GM19240 (cell line): ENCODE results near the gene MT1E.
"Not testable (repeated sequence)": the region's sequence is repeated elsewhere in the genome, so short reads cannot be mapped to it uniquely, and the experiment has no call there.

Experiments used
- DNase-seq: peaks from one replicate; pipeline ENCODE4 v3.0.0; 2011; ENCODE audit warnings: low spot score; ENCODE audit not compliant: insufficient read length

Gene MT1E

DNA sequence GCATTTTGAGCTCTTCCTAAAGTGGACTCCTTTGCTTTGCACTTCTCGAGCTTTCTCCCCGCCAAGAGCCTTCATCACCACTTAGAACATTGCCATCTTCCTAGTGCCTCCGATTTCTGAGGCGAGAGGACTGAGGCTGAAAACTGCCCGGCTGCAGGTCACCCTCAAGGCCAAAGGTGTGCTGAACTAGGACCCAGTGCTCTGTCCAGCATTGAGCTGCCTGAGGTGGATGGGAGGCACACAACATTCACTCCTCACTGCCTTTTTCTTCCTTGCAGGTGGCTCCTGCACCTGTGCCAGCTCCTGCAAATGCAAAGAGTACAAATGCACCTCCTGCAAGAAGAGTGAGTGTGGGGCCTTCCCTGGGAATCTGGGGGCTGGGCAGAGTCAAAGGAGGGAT lies 18.3 kb downstream of the MT1E start:
- DNase-seq: no peak

DNA sequence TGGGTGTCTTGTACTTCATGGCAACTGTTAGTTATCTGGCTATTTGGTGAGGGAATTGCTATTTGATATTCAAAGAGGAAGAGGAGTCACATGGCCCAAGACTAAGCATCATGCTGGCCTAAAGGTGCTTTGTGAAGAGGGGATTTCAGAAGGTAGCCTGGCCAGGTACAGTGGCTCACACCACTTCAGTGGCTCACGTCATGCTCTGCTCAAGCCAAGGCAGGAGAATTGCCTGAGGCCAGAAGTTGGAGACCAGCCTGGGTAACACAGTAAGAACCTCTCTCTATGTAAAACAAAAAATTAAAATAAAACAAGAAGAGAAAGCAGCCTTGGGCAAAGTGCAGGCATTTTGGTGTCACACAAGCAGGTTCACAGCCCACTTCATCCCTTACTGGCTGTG lies 19.7 kb downstream of the MT1E start:
- DNase-seq: no peak

DNA sequence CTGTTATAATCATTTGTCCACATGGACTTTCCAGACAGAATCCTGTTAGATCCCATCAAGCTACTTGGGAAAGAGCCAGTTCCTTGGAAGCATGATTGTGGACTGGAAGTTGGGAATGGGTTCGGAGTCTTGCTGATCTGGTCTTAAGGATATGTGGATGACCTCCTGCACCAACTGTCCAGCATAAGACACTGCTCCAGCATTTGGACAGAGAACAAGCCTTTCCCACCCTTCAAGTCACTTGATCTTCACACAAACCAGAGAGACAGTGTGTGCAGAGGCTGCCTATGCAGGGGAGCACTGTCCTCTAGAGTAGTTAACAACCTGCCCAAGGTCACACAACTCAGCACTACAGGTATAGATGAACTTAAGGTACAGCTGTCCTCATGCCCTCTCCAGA lies 20.3 kb downstream of the MT1E start:
- DNase-seq: no peak

DNA sequence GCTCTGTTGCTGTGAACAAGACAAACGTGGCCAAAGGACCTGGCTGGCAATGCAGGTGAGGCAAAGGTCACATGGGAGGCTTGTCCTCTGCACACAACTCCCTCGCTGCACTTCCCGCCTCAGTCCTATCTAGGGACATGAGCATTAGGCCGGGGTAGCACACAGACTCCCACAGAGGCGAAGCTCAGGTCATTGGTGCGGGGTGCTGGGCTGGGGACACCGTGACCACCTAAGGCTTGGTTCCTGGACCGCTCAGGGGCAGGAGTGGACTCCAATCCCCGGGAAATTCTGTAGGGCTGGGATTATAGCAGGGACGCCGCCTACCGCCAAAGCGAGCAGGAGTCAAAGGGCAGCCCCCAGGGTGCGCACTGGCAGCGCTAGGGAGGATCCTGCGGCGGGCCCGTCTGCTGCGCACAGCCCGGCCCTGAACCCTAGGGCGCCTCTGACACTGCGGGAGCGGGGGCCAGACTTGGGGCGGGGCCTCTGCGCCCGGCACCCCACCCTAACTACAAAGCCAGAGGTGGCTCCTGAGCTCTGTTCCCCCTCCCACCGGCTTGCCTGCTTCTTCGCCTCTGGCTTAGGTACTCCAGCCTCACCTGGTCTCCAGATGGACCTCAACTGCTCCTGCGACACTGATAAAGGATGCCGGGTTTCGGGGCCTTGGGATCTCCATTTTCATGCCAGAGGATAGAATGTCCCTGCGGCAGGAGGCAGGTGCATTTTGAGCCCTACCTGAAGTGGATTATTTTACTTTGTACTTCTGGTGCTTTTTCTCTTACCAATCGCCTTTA lies 22.3 kb downstream of the MT1E start:
- DNase-seq: no peak

DNA sequence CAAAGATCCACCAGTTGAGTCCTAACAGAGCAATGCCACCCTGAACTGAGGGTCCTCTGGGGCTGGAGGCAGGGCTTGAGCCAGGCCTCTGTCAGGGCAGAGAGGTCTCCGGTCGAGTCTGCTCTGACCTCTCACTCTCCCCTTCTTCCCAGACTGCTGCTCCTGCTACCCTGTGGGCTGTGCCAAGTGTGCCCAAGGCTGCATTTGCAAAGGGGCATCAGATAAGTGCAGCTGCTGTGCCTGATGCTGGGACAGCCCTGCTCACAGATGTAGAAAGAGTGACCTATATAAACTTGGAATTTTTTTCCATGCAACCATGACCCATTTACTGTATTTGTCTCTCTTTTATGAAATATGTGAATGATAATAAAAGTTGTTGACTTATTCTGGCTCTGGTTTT lies 23.7 kb downstream of the MT1E start:
- no peak for DNase-seq

DNA sequence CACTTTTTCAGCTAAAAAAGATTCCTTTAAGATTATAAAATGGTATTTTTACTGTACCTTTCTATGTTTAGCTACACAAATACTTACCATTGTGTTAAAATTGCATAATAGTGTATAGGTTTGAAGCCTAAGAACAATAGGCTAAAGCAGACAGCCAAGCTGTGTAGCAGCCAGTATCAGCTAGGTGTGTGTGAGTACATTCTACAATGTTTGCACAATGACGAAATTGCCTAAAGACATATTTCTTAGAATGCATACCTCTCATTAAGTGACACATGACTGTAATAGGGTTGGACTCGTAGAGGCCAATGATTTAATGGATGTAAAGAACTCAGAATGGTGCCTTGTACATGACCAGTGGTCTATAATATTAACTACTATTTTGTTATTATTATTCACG lies 24.2 kb downstream of the MT1E start:
- DNase-seq: no peak

DNA sequence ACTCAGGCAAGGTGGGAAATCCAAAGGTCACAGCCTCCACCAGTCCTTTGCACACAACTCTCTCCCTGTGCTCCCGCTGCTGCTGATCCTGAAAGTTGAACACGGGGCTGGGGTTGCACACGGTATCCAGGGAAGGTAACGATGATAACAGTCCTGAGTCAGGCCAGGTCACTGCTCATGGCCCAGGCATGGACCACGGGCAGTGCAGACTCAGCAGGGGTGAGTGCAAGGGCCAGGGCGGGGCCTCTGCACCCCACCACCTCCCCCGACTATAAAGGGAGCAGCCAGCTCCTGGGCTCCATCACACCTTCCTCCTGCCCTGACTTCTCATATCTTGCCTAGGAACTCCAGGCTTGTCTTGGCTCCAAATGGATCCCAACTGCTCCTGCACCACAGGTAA lies 26.0 kb downstream of the MT1E start, which contains the start of gene MT1B:
Gene MT1B (plus strand): TSS at position 301 of the 400 bp plus-strand sequence. CDS start 68 bp downstream, at position 369.
- DNase-seq: no peak

DNA sequence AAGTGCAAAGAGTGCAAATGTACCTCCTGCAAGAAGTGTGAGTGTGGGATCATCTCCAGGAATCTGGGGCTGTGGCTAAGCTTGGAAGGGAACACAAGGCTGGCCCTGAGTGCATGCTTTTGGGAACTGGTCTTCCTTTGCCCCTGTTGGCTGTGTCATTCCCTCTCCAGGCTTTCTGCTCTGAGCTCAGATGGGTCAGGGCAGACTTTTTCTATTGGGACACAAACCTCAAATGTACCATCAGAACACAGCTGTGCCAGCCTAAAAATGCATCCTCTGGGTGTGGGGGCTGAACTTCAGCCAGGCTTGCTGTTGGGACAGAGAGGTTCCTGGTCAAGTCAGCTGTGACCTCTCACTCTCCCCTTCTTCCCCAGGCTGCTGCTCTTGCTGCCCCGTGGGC lies 27.0 kb downstream of the MT1E start:
- no peak for DNase-seq

DNA sequence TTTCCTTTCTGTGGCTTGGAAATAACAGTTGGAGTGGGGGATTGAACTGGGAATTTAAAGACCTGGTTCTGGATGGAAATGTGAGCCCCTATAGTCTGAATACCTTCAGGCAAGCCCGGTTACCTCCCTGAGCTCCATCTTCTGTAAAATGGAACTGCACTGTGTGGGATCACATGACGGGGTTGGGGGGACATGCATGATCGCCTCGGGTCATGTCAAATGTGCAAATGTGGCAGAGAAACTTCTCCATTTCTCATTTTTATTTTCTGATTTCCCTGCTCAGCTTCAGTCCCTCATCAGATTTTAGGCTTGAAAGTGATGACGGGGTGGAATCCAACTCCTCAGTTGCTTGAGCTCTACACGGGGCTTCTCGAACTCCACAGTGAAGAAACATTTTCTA lies 27.6 kb downstream of the MT1E start:
- DNase-seq: no peak

DNA sequence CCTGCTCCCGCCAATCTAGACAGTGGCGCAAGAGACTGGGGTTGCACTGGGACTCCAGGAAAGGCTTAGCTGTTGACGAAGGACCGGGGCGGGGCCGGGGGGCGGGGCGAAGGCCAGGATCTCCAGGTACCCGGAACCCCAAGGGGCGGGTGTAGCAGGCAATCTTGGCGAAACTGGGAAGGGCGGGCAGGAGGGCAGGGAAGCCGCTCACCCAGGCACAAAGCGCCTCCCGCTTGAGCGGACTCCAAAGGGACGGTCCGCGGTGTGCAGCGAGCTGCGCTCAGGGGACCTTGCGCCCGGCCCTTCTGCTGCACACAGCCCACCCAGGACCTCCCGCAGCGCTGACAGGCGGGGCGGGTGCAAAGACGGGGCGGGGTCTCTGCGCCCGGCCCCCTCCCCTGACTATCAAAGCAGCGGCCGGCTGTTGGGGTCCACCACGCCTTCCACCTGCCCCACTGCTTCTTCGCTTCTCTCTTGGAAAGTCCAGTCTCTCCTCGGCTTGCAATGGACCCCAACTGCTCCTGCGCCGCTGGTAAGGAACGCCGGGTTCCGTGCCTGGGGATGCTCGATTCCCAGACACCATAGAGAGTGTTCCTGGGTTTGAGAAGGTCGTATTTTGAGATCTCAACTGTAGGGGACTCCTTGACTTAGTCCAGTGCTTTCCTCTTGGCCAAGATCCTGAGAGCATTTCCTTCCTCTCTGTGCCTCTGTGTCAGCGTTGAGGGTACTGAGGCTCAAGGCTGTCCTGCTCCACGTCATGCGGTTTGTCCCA lies 32.2 kb downstream of the MT1E start, which contains the start of gene MT1F:
Gene MT1F (plus strand): TSS at position 405 of the 772 bp plus-strand sequence. CDS start 100 bp downstream, at position 505.
- DNase-seq: peak; percentile 22

DNA sequence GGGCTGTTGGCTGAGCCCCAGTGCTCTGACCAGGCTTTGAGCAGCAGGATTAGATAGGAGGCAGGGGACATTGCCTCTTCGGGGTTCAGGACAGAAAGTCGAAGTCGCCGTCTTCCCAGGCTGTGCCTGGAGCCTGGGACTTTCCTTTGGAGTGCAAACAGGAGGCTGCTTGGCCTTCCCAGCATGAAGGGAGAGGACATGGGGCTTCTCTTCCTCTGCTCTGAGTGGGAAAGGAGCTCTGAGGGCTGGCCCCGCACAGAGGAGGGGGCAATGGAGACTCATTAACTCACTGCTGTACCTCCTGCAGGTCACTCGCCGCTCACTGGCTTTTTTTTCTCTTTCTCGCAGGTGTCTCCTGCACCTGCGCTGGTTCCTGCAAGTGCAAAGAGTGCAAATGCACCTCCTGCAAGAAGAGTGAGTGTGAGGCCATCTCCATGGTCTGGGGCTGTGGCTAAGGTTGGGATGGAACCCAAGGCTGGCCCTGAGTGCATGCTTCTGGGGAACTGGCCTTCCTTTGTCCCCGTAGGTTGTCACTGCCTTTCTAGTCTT lies 32.8 kb downstream of the MT1E start:
- DNase-seq: no peak

DNA sequence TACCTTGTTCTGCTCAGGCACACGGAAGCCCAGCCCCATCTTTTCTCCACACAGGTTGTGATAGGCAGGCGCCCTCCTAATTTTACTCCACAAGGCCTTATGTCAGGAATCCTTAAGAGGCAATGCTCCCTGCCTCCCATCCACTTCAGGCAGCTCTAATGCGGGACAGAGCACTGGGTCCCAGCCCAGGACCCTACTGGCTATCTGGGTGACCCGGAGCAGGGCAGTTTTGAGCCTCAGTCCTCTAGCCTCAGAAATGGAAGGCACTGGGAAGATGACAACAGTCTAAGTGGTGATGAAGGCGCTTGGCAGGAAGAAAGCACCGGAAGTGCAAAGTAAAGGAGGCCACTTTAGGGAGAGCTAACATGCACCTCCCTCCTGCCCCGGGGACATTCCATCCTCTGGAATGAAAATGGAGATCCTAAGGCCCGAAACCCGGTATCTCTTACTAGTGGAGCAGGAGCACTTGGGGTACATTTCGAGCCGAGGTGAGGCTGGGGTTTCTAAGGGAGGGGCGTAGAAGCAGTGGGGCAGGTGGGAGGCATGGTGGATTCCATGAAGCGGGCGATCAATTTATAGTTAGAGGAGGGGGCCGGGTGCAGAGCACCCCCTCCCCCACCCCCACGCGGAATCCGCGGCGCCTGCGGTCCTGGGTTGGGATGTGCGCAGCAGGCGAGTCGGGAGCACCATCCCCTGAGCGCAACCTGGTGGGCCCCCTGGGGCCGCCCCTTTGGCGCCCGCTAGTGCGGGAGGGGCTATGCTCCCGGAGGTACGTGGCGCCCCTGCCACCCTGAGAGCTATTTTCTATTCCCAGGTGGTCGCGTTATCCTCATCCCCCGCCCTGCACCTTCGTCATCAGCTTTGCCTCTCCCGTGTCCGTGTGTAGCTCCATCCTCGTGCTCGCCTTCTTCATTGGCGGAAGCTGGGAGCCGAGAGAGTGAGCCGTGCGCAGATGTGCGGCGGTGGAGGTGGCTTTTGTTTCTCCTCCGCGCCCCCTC lies 37.1 kb downstream of the MT1E start:
- no peak for DNase-seq

DNA sequence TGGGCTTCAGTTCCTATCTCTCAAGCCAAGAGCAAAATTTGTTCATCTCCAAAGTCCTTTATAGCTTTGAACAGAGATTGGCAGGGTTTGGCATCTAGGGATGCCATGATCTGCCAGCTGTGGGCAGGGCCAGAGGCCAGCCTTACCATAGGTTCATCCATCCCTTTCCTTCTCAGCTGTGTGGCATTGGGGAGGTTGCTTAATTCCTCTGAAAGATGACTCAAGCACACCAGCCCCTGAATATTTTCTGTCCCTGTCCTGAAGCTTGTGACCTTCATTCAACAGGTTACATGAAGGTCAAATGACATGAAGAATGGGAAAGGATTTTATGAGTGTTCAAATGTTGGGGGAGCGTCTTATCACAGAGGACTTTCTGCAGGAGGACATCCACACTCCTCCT lies 38.9 kb downstream of the MT1E start:
- DNase-seq: no peak

DNA sequence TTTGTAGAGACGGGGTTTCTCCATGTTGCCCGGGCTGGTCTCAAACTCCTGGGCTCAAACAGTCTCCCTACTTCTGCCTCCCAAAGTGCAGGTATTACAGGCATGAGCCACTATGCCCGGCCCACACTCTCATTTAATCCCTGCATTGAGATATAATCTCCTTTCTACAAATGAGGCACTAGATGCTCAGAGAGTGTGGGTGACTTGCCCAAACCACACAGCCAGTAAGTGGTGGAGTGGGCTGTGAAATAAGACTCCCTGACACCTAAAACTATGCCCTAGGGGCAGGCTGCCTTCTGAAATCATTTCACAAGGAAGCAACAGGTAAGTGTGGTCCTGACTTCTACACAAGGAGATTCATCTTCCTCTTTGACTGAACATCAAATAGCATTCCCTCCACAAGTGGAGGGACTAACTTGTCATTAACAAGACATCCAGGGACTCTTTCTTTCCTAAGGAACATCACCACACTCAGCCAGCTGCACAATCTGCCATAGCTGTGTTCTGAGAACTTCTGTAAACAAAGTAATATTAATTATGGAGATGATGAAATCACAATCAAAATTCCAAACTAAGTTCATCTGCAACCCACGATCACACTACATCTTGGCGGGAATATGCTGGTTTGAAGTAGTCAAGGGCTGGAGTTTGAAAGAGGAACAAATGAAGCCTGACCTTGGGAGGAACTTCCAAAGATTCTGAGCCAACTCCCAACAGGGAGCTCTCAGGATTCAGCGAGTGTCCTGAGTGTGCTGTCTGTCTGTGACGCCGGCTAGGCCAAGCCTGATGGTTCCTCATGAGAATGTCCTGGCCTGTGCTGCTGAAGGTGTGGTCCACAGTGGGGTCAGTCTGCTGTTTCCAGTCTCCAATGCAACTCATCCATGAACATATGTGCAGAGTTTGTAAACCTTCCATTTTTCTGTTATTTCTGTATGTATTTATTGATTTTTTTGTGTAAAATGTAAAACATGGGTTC lies 40.0 kb downstream of the MT1E start:
- DNase-seq: not testable (repeated sequence)

DNA sequence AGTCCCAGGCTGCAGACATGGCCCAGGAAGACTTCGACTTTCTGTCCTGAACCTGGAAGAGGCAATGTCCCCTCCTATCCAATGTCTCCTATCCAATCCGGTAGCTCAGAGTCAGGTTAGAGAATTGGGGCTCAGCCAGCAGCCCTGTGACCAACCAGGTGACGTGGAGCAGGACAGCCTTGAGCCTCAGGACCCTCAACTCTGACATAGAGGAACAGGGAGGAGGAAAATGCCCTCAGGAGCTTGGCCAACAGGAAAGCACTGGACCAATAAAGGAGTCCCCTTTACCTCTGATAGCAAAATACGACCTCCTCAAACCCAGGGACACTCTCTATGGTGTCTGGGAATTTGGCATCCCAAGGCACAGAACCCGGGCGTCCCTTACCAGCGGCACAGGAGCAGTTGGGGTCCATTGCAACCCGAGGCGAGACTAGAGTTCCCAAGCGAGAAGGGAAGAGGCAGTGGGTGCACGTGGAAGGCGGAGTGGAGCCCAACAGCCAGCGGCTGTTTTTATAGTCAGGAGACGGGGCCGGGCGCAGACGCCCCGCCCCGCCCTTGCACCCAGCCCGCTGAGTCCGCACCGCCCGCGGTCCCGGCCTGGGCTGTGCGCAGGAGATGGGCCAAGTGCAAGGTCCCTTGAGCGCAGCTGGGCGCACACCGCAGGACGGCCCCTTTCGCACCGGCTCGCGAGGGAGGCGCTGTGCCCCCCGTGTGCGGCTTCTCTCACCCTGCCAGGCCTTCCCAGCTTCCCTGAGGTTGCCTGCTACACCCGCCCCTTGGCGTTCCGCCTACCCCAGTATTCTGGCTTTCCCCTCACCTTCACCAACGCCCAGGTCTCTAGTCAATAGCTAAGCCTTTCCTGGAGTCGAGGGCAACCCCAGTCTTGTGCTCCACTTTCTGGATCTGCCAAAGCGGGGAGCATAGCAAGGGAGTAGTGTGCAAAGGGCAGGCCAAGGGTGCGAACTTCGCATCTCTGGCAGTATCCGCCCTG lies 42.3 kb downstream of the MT1E start, which contains the start of gene MT1G:
Gene MT1G (minus strand): TSS at position 485 of the 991 bp plus-strand sequence. CDS start 72 bp downstream, at position 413.
- no peak for DNase-seq

DNA sequence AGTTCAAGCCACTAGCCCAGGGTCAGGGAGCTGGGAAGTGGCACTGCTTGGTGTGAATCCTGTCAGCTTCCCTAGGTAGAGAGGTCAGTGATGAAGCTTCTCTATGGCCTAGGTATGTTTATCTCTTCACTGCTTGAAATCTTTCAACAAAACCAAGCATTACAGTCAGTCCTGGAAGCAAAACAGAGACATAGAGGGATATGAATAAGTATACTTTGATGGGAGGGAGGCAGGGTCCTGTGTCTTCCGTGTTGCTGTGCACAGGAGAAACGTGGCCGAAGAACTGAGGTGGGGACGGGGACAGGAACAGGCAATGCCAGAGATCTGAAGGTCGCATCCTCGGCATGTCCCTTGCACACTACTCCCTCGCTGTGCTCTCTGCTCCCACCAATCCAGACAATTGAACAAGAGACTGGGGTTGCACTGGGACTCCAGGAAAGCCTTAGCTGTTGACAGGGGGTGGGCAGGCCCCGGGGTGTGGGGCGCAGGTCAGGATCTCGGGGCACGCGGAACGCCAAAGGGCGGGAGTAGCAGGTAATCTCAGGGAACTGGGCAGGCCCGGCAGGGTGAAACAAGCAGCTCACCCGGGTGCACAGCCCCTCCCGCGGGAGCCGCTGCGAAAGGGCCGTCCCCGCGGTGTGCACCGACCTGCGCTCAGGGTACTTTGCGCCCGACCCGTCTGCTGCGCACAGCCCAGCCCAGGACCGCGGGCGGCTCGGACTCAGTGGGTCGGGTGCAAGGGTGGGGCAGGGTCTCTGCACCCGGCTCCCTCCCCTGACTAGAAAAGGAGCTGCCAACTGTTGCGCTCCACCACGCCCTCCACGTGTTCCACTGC lies 43.6 kb downstream of the MT1E start, which contains the start of gene MT1H:
Gene MT1H (plus strand): TSS at position 810 of the 835 bp plus-strand sequence. CDS start 71 bp downstream, outside the sequence.
- no peak for DNase-seq

DNA sequence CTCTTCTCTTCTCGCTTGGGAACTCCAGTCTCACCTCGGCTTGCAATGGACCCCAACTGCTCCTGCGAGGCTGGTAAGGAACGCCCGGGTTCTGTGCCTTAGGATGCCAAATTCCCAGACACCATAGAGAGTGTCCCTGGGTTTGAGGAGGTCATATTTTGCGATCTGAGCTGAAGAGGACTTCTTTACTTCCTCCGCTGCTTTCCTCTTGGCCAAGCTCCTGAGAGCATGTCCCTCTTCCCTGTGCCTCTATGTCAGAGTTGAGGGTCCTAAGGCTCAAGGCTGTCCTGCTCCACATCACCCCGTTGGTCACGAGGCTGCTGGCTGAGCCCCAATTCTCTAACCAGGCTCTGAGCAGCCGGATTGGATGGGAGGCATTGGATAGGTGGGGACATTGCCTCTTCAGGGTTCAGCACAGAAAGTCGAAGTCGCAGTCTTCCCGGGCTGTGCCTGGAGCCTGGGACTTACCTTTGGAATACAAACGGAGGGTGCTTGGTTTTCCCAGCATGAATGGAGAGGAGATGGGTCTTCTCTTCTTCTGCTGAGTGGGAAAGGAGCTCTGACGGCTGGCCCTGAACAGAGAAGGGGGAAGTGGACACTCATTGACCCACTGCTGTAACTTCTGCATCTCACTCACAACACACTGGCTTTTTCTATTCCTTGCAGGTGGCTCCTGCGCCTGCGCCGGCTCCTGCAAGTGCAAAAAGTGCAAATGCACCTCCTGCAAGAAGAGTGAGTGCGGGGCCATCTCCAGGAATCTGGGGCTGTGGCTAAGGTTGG lies 44.4 kb downstream of the MT1E start:
- DNase-seq: no peak
